NCI-H1105 (cell line): Measurements from ENCODE around the gene DDA1.
"Not testable (repeated sequence)": the region's sequence is repeated elsewhere in the genome, so short reads cannot be mapped to it uniquely, and the experiment has no call there.

ENCODE experiments used
- DNase-seq: peaks from one replicate; lab custom pipeline; 2025; lab: John Stamatoyannopoulos, UW

The DDA1 gene

DNA sequence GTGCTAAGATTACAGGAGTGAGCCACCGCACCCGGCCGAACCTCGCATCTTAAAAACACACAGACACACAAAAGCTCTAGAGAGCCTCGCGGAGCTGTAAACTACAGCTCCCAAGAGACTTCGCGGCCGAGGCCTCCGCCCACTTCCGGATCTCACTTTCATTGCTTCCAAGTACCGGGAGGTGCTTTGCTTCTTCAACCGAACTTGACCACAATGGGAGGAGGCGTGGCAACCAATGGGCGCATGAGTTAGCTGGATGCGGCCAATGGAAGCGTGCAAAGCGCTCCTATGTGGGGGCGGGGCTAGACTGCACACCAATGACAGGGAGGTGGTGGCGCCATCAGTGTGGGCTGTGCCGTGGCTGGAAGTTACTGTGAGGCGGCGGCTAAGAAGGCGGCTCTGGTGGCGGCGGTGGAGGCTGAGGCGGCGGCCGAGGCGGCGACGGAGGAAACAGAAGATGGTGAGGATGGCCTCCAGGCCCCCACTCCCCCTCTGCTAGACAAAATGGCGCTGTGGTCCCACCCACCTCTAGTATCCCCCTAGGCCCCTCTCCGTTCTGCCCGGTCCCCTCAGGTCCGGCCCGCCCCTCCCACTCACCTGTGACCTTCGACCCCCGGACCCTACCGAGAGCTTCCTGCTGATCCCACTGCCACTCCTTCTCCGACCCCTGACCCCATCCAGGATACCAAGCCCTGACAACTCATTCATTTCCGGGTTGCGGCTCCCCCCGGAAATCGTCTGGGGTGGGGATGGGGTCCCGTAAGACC is at the start of gene DDA1:
TSS of gene DDA1 (plus strand) at position 366 of the 767 bp plus-strand sequence. CDS start at position 458, 92 bp downstream.
- peak; percentile 99 for DNase-seq

DNA sequence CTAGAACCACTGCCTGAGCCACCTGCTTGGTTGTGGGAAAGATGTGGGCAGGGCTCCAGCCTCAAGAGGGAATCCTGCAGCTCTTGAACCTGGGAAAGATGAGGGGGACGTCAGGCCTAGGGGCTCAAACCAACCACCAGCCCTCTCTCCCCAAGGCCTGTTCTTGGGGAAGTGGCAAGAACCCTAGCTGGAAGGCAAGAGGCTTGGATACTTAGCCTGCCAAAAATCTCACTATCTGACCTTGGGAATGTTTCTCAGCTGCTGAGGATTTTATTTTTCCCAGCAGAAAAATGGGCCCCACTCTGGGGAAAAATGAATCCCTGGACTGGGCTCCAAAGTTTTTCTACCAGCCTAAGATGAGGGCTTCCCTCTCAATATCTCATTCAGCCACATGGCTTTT is 49.4 kb upstream of the DDA1 start:
- no peak for DNase-seq

- peak; percentile 88 for DNase-seq
These were observed 48.5 kb upstream of the DDA1 start for GRCh38 chr19:17260842-17261325.

- DNase-seq = no peak
These were observed 46.8 kb upstream of the DDA1 start for GRCh38 chr19:17262557-17262956.

GRCh38 chr19:17263712-17264640 is 45.4 kb upstream of the DDA1 start:
- DNase-seq = no peak

GRCh38 chr19:17264641-17264979 is 44.8 kb upstream of the DDA1 start, which contains the start of gene USHBP1:
USHBP1 (minus strand) TSS chr19:17264745; CDS start chr19:17264299, 446 bp downstream.
- no peak for DNase-seq

DNA sequence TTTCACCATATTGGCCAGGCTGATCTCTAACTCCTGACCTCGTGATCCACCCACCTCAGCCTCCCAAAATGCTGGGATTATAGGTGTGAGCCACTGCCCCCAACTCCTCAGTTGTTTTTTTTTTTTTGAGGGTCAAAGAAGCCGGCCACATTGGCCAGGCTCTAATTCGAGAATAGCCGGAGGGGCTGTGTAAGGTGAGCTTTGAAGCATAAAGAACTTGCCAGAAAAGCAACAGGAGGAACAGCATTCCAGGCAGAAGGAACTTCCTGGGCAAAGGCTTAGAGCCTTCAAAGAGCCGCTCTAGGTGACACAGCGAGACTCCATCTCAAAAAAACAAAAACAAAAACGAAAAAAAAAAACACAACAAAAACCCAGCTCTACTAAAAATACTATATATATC is 43.3 kb upstream of the DDA1 start:
- no peak for DNase-seq

GRCh38 chr19:17266589-17266974 is 42.8 kb upstream of the DDA1 start:
- no peak for DNase-seq

DNA sequence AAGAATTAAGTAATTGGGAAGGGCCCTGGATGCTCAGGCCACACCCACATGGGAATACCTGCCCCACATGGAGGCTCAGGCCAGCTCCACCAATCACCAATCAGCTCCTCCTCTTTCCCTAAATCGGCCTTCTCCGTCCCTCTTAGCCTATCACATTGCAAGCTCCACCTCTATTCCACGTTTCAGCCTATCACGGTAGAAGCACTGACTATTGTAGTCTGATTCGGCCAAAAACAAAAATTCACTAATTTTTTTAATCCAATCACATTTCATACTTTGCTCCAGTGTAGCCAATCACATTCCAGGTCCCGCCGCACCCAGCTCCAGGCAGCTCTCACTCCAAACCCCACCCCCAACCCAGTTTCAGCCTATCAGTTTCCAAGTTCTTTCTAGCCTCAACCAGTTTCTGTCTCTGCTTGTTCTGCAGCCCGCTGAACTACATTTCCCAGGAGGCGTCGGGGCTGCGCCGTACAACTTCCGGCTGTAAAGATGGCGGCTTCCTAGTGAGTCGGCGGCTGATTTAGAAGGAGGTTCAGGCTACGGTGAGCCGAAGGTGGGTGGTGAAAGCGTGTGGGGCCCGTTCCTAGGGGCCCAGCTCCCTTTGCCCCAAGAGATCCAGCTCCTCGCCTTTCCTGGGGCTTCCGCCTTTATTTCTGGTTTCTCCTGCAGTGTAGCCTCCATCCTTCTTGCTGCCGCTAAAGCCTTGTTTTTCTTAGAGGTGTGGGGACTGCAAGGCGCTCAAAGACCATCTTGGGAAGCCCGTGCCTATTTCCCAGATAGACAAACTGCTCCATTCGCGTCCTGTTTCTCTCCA is 42.2 kb upstream of the DDA1 start, which contains the start of gene BABAM1:
TSS of gene BABAM1 (plus strand) at position 469 of the 814 bp plus-strand sequence. CDS start 1,364 bp downstream, outside the sequence.
- peak; percentile 97 for DNase-seq

GRCh38 chr19:17268754-17269153 is 40.6 kb upstream of the DDA1 start:
- DNase-seq = no peak

DNA sequence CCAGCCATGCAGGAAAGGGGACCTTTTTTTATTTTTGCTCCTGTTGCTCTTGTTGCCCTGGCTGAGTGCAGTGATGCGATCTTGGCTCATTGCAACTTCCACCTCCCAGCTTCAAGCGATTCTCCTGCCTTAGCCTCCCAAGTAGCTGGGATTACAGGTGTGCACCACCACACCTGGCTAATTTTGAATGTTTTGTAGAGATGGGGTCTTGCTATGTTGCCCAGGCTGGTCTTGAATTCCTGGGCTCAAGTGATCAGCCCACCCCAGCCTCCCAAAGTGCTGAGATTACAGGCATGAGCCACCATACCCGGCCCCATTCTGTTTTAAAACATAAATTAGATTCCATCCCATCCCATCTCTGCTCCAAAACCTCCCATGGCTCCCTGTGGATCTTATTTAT is 34.5 kb upstream of the DDA1 start:
- DNase-seq = not testable (repeated sequence)

- DNase-seq = no peak
These were observed 33.8 kb upstream of the DDA1 start for GRCh38 chr19:17275441-17276175.

- no peak for DNase-seq
These were observed 29.9 kb upstream of the DDA1 start for GRCh38 chr19:17279436-17279835.

- DNase-seq = no peak
These were observed 27.7 kb upstream of the DDA1 start, which contains the start of gene ANKLE1 for GRCh38 chr19:17281391-17282304. ANKLE1 (plus strand) TSS chr19:17281901; CDS start chr19:17281921, 20 bp downstream.

- DNase-seq = peak; percentile 83
These were observed 26.8 kb upstream of the DDA1 start for GRCh38 chr19:17282488-17283125.

GRCh38 chr19:17283504-17283996 is 25.8 kb upstream of the DDA1 start:
- no peak for DNase-seq

GRCh38 chr19:17285415-17286135 is 23.8 kb upstream of the DDA1 start:
- no peak for DNase-seq

DNA sequence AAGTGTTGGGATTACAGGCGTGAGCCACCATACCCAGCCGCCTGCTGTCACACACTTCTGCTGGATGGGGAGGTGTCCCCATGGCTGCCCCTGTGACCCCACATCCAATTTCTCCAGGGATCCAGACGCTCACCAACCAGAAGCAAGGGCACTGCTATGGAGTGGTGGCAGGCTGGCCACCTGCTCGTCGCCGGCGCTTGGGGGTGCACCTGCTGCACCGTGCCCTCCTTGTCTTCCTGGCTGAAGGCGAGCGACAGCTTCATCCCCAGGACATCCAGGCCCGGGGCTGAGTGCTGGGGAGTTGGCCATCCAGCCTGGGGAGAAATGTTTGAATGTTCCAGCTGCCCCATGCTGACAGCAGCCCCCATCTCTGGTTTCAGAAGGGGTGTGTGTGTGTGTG is 23.1 kb upstream of the DDA1 start:
- DNase-seq = no peak

GRCh38 chr19:17286752-17287151 is 22.6 kb upstream of the DDA1 start:
- DNase-seq = no peak
